ENCODE measurements around the gene ULK4.

GRCh38 chr3:41711651-41712050, 250.3 kb downstream of the ULK4 start:
- TF ChIP-seq EP300 (IDR thresholded peaks at IDR 0.05), result no peak
- TF ChIP-seq CTCF (IDR thresholded peaks at IDR 0.05), result no peak
- TF ChIP-seq POLR2A (IDR thresholded peaks at IDR 0.05), result no peak

Measured in ovary (tissue), 3 donors.